NCI-H1694 (cell line): Measurements from ENCODE around the gene CLCN1.
A peak's percentile ranks its signal among the peaks of the same experiment; 100 is the strongest.

Source experiments
- DNase-seq: peaks from one replicate; lab custom pipeline; 2025; lab: John Stamatoyannopoulos, UW

Gene CLCN1

DNA sequence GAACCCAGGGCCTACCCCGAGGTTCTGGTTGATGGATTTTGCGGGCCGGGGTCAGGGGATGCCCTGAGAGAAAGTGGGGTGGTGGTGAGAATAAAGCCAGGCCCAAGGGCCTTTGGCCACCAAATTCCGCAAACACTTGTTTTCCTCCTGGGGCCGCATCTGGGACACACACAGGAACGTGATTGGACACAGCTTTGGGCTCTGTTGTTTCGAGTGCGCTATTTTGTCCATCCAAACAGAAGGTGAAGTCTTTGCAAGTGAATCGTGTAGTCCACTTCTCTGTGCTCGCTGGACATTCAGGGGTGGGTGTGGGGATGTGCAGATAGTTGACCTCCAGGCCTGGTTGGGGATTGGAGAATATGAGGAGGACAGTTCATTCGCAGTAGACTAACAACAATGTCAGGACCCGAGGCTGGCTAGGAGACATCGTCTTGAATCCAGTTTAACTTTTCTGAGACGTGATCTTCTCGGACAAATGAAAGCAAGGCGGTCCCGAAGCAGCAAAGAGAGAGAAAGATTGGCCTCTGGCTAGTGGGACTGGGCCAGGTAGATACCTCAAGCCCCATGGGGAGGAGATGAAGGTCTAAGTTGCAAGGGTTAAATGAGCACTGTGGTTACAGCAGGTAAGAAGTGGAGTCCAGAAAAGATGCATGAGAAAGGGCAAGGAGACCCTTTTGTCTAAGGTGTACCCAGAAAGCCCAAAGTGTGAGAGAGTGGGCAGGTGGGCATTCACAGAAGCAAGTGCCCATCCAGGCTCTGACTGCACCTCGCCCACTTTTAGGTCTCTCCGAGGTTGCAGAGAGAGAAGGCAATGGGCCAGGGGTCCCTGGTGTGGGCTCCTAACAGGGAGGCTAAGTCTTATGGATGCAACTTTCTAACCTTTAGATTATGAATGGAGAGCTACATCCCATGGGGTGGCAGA, 47.4 kb downstream of the CLCN1 start:
- DNase-seq: no peak

DNA sequence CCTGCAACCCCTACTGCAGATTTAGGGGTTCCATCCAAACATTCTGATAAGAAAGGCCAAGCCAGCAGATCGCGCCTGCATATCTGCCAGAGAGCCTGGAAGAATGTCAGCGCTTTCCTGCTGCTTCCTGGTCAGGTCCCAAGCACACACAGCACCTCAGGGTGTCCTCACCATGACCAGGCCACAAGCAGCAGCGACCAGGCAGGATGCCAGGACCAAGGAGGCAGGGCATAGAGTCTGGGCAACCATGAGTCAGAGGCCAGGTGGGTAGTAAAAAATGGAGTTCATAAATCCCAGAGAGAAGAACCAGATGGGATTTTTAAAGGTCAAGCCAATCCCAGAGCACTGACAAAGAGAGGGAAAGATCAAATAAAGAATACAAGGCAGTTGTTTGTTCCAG, 52.1 kb downstream of the CLCN1 start:
- DNase-seq: no peak

DNA sequence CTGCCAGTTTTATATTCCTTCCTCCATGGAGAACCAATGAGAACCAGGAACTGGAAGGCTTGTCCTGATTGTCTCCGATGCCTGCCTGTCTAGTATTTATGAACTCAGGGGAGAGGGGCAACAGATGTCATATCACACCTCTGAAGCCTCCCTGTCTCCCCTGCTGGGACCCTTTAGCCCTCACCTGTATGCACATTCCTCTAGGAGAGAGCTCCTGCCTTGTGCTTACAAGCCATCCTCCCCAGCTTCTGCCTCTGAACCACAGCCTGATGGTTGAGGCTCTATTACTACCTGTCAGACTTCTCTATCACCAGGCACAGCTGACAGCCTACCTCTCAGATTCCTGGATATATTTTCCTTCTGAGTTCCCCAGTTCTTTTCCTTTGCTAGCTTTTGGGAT, 52.5 kb downstream of the CLCN1 start:
- no peak for DNase-seq

DNA sequence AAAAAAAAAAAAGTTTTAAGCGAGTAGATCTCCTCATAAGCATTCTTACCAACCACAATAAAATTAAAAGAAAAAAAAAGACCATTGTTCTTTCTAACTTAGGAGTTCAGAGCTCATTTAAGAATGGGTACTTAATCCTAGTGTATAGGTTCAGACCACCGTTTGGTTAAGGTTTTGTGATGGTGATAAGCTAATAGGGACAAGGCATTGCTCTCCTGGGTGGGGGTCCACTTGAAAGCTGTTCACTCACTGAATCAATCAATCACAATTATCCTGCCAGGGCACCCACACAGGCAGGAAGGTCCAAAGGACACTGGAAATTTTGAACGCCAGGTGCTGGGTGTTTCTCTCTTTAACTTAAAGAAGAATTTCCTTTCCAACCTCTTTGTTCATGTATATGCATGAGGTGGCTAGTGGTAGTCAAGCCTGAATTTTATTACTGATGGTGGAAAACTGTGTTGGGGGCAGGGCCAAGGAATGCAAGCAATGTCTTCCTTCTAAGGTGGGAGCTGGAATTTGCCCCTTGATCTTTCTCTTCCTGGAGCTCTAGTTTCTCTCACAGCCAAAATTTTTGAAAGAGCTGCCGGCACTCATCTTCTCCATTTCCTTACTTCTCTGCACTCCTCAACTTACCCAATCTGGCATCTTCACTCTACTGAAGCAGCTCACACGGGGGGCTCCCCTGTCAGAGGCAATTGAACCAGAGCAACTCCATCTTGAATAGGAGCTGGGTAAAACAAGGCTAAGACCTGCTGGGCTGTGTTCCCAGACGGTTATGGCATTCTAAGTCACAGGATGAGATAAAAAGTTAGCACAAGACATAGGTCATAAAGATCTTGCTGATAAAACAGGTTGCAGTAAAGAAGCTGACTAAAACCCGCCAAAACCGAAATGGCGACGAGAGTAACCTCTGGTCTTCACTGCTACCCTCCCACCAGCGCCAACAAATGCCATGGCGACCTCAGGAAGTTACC, 54.1 kb downstream of the CLCN1 start:
- DNase-seq: no peak

DNA sequence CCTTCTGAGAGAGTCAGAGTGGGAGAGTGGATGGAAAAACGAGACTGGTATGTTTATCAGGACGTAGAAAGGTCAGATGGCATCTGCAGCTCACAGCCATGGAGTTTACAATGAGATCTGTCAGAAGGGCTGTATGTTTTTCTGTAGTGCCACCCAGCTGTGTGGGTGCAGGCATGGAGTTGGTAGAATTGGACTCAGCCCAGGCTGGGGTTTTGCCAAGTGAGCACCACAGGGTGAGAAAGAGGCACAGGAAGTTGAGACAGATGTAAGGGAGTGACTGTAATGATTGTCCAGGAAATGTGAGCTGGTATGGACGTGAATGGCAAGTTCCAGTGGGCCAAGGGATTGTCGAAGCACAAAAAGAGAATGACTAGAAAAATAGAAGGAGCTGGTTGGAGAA, 56.2 kb downstream of the CLCN1 start:
- peak; percentile 25 for DNase-seq

DNA sequence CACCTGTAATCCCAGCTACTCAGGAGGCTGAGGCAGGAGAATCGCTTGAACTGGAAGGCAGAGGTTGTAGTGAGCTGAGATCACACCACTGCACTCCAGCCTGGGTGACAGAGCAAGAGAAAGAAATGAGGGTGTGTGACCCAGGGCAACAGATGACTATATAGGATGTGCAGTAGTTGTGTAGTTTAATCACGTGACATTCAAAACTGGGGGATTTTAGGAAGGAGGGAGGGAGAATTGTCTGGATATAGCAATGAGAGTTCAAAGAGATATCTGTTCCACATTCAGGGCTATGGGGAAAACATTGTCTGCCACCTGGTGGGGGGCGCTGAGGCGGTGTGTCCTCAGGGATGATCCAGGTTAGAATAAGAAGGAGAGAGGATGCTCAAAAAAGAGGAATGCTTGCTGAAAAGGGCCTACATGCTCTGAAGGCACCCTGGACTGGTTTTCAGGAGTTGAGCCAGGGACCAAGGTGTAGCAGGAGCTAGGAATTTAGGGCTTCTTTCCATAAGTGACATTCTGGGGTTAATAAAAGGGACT, 57.4 kb downstream of the CLCN1 start:
- no peak for DNase-seq

DNA sequence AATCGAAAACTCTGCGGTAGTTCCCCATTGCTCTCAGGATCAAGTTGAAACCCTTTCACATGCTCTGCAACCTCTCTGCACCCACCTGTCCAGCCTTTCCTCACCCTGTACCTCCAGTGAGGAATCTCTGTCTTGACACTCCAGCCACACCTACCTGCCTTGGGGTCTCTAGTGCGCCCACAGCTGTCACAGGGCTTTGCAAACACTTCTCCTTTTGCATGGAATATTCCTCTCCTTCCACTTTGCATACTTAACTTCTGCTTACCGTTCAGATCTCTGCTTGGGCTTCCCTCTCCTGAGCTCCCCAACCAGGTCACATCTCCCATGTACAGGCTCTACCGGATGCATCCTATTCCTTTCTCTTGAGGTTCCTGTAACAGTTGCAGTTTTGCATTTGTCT, 58.6 kb downstream of the CLCN1 start:
- DNase-seq: no peak

DNA sequence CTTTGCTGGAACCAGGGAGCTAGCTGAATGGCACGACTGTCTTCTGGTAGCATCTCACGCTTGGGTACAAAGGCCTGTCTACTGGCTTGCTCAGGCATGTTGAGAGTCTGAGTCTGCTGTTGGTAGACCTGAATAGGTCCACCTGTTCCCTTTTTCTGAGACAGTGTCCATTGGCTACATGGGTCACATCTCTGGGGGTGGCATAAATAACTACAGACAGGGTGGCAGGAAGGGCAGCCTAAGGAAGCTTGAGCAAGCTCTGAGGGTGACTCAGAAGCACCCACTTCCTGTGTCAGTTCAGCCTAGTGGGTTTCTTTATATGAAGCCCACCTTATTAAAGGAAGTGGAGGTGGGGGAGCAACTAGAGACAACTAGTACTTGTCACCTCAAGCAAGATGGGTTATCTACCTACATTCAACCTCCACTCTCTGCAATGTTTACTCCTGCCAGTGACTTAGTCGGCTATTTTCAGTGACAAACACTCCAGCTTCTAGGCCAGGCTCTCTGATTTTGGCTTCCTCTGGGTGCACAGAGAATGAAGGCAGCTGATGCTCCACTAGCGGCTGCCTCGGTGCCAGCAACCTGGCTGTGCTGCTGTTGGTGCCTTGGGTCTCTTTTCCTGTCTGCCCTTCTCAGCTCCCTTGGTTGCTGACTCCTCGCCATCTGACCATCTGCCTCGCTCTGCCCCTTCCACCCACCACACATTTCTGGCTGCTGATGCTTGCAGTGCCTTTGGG, 59.6 kb downstream of the CLCN1 start:
- peak; percentile 15 for DNase-seq

DNA sequence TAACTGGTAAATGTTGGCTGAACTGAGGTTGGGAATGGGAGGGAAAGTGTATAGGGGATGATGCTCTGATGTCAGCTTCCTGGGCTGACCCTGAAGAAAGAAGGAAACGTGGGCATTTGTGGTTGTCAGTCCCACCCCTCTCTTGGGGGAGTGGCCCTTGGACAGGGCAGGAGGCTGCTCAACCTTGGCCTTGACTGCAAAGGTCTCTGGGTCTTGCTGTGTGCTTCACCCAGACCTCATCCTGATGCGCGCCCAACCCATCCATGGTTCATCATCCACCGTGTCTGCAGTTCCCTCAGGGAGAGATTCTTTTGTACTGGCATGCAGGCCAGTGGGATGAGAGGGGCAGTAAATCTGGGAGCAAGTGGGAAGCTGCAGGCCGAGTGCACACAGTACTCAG, 60.5 kb downstream of the CLCN1 start:
- no peak for DNase-seq

DNA sequence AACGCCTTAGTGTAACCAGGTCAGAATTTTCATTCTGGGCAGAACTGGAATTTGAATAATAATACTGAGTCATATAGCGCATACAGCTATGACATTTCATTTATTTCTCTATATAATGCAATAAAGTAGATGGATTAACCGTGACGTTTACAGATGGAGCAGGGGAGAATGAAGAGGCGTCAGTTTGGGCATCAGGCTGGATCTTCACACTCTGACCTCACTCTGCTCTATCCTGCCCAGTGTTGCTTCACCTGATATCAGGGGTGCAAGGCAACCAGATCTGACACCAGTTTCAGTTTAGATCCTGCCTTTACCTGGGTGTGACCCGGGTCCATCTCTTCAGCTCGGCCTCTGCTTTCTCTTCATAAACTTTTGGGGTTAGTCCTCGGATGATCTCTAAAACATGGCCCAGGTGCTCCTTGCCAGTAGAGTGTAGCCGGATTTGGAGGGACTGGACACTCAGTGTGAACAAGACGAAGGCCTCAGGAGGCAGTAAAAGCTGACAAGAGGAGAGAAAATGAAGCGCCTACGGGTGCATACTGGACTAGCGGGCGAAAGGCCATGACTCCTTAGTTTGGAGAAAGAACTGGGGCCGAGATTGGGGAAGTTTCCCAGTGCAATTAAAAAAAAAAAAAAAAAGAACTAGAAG, 63.8 kb downstream of the CLCN1 start:
- DNase-seq: no peak

DNA sequence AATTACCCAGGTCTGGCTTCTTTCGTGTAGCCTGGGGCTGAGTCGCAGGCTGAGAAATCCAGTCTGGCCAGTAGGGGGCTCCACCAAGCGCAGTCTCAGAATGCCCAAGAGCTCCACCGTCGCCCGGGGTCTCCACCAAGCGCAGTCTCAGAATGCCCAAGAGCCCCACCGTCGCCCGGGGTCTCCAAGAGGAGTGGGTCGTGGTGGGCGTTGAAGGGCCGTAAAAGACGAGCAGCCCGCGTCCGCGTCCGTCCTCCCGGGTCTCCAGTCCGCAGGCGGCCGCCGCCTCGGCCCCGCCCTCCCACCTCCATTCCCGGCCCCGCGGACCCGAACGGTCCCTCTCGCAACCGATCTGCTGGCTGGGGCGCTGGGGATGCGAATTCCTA, 64.3 kb downstream of the CLCN1 start:
- DNase-seq: peak; percentile 72

DNA sequence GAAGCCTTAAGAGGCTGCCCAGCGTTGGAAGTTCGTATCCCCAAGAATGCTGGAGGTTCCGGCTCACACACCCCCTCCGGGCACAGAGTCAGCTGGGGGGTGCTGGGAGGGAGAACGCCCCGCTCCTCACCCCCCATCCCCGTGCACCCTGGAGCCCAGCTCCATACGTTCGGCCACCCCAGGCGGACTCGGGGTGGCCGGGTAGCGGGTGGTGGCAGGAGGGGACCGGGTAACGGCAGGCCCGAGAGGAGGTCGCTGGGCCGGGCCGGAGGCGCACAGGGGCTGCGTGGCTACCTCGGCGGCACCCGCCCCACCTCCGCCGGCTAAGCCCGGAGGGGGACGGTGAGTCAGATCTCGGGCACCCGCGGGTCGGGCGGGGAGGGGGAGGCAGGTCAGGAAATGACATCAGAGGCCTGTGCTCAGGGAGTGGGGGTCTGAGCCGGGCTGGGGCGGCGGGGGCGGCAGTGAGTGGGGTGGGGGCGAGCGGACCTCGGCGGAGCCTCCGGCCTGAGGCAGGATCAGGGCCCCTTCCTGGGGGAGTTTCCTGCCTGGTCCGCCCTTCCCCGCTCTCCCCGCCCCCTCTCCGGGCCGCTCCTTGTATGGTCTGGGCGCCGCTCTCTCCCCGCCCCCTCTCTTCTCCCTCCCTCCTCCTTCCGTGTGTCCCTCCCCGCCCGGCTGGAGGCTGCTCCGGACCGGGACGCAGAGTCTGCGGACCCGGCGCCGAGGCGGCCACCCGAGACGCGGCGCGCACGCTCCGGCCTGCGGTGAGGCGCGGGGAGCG, 64.9 kb downstream of the CLCN1 start, which contains the start of gene ZYX:
Gene ZYX, plus strand, starts transcription at position 700 of the 781 bp plus-strand sequence. CDS start 227 bp downstream, outside the sequence.
- peak; percentile 41 for DNase-seq

DNA sequence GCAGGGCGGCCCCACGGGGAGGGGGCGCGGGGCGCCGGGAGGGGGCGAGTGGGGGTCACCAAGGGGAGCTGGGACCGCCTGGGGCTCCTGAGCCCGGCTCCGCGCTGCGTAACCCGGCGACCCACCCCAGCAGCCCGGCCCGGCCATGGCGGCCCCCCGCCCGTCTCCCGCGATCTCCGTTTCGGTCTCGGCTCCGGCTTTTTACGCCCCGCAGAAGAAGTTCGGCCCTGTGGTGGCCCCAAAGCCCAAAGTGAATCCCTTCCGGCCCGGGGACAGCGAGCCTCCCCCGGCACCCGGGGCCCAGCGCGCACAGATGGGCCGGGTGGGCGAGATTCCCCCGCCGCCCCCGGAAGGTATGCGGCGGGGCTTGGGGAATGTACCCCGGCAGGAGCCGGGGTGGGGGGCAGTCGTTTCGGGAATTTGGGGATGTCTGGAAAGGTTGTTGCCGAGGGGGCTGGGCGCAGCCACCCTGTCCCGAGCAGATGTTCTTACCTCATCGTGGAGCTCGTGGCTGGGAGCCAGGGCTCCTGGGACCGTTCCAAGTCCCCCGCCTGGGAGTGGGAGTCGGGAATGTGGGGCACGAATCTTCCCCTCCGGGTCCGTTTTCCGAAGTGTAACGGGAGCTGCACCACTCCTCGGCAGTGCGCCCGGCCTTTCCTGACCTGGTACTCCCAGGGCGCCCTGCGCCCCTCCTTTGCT, 65.7 kb downstream of the CLCN1 start:
- peak; percentile 57 for DNase-seq

DNA sequence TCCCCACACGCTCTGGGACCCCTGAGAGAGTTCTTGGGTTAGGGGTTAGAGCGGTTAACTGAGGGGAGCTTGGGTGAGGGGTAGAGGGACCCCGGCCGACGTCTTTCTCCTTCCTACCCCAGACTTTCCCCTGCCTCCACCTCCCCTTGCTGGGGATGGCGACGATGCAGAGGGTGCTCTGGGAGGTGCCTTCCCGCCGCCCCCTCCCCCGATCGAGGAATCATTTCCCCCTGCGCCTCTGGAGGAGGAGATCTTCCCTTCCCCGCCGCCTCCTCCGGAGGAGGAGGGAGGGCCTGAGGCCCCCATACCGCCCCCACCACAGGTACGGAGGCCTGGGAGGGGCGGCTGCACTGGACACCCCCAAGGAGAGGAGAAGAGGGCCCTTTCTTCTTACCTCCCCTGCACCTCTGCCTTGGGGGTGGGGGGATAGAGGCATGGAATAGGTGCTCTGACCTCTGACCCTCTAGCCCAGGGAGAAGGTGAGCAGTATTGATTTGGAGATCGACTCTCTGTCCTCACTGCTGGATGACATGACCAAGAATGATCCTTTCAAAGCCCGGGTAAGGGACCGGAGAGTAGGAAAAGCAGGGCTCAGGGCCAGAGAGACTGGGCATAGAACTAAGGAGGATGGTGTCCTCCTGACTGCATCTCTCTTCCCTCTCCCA, 66.3 kb downstream of the CLCN1 start:
- DNase-seq: no peak

DNA sequence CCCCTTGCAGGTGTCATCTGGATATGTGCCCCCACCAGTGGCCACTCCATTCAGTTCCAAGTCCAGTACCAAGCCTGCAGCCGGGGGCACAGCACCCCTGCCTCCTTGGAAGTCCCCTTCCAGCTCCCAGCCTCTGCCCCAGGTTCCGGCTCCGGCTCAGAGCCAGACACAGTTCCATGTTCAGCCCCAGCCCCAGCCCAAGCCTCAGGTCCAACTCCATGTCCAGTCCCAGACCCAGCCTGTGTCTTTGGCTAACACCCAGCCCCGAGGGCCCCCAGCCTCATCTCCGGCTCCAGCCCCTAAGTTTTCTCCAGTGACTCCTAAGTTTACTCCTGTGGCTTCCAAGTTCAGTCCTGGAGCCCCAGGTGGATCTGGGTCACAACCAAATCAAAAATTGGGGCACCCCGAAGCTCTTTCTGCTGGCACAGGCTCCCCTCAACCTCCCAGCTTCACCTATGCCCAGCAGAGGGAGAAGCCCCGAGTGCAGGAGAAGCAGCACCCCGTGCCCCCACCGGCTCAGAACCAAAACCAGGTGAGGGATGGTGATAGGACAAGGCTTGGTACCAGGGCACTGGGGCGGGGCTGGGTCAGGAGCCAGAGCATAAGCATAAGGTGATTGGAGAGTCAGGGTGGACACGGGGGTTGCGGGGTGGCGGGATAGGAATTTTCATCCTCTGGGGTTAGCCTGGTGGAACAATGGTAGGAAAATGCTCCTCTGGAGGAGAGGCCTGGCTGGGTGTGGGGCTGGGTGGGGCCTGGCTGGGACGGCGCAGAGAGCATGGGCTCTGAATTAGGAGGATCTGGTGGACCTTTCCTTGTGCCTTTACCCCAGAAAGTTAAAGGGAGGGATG, 67.1 kb downstream of the CLCN1 start:
- no peak for DNase-seq

DNA sequence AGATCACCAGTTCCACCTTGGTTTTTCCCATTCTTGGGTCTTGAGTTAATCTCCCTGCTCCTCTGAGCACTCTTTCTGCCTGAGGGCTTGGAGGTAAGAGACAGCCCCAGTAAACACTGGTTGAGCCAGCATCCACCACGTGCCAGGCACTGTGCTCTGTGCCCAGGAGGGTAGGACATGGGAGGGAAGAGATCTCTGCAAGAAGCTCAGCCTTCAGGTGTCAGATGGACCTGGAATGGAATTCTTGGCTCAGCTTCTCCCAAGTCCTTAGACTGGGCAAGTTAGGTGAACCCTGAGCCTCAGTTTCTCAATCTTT, 67.7 kb downstream of the CLCN1 start:
- DNase-seq: no peak

DNA sequence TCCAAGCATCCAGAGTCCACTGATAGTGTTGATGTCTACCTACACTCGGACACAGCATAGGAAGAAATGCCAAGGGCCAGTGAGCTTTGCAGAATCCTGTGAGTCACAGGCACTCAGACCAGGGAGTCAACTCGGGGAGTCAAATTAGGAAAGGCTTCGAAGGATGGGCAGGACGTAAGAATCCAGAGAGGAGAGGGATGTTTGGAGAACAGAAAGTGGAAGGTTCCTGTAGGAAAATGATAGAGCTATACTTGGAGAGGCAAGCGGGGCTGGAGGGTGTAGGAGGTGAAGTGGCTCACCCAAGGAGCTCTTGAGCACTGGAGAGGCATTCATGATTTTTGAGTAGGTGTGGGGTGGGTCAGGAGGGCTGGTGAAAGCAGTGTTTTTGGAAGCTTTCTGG, 68.2 kb downstream of the CLCN1 start:
- DNase-seq: no peak
